ENCODE data around the gene ZNF594.

ZNF594 gene

GRCh38 chr17:5200360-5200759, 8.7 kb upstream of the ZNF594 start:
- no peak for TF ChIP-seq CTCF (IDR thresholded peaks at IDR 0.05; ENCODE audit: low read depth, low read length)
- in situ Hi-C loops (cut with HindIII; ENCODE audit: low sequenced_read_pairs), result no loop called here
- DNase-seq (ENCODE audit: low read depth, low spot score), result no peak
- H3K4me3 ChIP-seq (ENCODE audit: low read depth, low read length), result no peak overlapping the region

GRCh38 chr17:5198472-5198871, 6.8 kb upstream of the ZNF594 start:
- no peak for TF ChIP-seq CTCF (IDR thresholded peaks at IDR 0.05; ENCODE audit: low read depth, low read length)
- DNase-seq (ENCODE audit: low read depth, low spot score), result no peak
- in situ Hi-C loops (cut with HindIII; ENCODE audit: low sequenced_read_pairs), result no loop called here
- H3K4me3 ChIP-seq (ENCODE audit: low read depth, low read length), result no peak overlapping the region

GRCh38 chr17:5194346-5194745, 2.7 kb upstream of the ZNF594 start:
- TF ChIP-seq CTCF (IDR thresholded peaks at IDR 0.05; ENCODE audit: low read depth, low read length), result no peak
- DNase-seq (ENCODE audit: low read depth, low spot score), result no peak
- no peak overlapping the region for H3K4me3 ChIP-seq (ENCODE audit: low read depth, low read length)
- in situ Hi-C loops (cut with HindIII; ENCODE audit: low sequenced_read_pairs), result no loop called here

- no peak overlapping the region for H3K4me3 ChIP-seq (ENCODE audit: low read depth, low read length)
- TF ChIP-seq CTCF (IDR thresholded peaks at IDR 0.05; ENCODE audit: low read depth, low read length), result no peak
- no peak for DNase-seq (ENCODE audit: low read depth, low spot score)
- in situ Hi-C loops (cut with HindIII; ENCODE audit: low sequenced_read_pairs), result no loop called here
Observed at GRCh38 chr17:5184288-5184687, 7.4 kb downstream of the ZNF594 start.

GRCh38 chr17:5183410-5183793, 8.3 kb downstream of the ZNF594 start:
- no peak for TF ChIP-seq CTCF (IDR thresholded peaks at IDR 0.05; ENCODE audit: low read depth, low read length)
- in situ Hi-C loops (cut with HindIII; ENCODE audit: low sequenced_read_pairs), result no loop called here
- DNase-seq (ENCODE audit: low read depth, low spot score), result no peak
- no peak overlapping the region for H3K4me3 ChIP-seq (ENCODE audit: low read depth, low read length)

DNA sequence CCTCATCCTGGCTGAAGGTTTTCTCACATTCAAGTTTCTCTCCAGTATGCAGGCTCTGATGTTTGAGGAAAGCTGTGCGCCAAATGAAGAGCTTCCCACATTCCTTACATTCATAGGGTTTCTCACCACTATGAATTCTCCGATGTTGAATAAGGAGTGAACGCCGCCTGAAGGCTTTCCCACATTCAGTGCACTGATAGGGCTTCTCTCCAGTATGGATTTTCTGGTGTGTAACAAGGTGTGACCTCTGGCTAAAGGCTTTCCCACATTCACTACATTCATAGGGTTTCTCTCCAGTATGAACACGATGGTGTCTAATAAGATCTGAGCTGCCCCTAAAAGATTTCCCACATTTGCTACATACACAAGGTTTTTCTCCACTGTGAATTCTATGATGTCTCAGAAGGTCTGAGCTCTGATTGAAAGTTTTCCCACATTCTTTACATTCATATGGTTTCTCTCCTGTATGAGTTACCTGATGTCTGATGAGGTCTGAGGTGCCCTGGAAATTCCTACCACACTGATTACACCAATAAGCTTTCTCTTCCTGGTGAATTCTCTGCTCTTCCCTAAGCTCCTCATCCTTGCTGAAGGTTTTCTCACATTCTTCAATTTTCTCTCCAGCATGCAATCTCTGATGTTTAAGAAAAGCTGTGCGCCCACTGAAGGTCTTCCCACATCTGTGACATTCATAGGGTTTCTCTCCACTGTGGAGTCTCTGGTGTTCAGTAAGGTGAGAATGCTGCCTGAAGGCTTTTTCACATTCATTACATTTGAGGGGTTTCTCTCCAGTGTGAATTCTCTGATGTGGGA, 8.9 kb downstream of the ZNF594 start:
- in situ Hi-C loops (cut with HindIII; ENCODE audit: low sequenced_read_pairs), result no loop called here
- H3K4me3 ChIP-seq (ENCODE audit: low read depth, low read length), result no peak overlapping the region
- no peak for DNase-seq (ENCODE audit: low read depth, low spot score)
- TF ChIP-seq CTCF (IDR thresholded peaks at IDR 0.05; ENCODE audit: low read depth, low read length), result no peak
